Measurements from ENCODE around the gene SCN2B.

DNA sequence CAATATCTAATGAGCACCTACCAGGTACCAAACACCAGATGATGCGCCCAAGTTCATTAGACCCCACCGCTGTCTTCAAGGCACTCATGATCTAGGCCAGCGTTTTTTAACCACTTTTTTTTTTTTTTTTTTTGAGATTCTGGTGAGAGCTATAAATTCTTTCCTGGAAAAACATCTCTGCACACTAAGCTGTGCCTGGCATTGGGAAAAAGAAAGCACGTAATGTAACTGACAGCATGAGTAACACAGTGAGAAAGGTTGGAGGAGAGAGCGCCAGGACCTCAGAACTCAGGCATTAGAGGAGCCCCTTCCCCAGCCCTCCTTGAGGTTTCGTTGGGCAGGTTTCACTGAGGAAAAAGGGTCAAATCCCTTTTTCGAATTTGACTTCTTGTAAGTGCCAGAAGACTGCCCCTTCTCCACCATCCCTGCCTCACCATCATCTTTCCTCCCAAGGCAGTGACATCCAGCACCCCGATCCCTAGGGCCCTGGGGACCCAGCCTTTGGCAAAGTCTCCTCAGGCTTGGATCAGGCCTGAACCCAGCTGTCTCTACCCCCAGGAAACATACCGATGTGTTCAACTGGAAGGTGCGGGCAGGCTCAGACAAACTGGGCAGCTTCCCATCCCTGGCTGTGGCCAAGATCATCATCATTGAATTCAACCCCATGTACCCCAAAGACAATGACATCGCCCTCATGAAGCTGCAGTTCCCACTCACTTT lies 63.6 kb downstream of the SCN2B start:
- no peak for TF ChIP-seq EZH2phosphoT487 (IDR thresholded peaks at IDR 0.05; ENCODE audit: low read length)
- TF ChIP-seq, protein P1, sequence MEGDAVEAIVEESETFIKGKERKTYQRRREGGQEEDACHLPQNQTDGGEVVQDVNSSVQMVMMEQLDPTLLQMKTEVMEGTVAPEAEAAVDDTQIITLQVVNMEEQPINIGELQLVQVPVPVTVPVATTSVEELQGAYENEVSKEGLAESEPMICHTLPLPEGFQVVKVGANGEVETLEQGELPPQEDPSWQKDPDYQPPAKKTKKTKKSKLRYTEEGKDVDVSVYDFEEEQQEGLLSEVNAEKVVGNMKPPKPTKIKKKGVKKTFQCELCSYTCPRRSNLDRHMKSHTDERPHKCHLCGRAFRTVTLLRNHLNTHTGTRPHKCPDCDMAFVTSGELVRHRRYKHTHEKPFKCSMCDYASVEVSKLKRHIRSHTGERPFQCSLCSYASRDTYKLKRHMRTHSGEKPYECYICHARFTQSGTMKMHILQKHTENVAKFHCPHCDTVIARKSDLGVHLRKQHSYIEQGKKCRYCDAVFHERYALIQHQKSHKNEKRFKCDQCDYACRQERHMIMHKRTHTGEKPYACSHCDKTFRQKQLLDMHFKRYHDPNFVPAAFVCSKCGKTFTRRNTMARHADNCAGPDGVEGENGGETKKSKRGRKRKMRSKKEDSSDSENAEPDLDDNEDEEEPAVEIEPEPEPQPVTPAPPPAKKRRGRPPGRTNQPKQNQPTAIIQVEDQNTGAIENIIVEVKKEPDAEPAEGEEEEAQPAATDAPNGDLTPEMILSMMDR (IDR thresholded peaks at IDR 0.05; ENCODE audit: low read length): no peak
- TF ChIP-seq EZH2 (optimal IDR thresholded peaks at IDR 0.05; ENCODE audit: low read depth, low read length): no peak
